ENCODE data around the gene NMRK1. TPM values are rescaled to one million over a fixed set of nuclear protein-coding genes. Genes with fewer than 3 reads are reported as not detected.
A peak's percentile ranks its signal among the peaks of the same experiment; 100 is the strongest.

The NMRK1 gene
- total RNA-seq, 1 donor from 2014 or later: 7.2 TPM

DNA sequence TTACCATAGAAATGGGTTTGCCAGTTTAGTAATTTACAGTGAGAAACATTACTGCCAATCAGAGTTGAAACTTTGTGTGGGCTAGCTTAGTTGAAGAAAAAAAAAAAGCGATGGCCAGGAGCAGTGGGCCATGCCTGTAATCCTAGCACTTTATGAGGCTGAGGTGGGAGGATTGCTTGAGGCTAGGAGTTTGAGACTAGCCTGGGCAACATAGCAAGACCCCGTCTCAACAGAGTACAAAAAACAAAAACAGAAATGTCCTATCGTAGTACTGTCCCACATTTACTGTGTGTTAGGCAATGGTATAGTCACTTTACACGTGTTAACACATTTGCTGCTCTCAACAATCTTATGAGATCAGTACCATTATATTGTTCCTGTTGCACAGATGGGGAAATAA lies 2.6 kb upstream of the NMRK1 start:
- H3K36me3 Mint-ChIP-seq (ENCODE audit: low read depth): no peaks in the 10 kb centered on the region
- H3K27ac Mint-ChIP-seq (ENCODE audit: unreplicated experiment): no peak overlapping the region
- no peak overlapping the region for H3K4me3 Mint-ChIP-seq (ENCODE audit: unreplicated experiment)
- H3K27me3 Mint-ChIP-seq (ENCODE audit: low read depth): no peaks in the 10 kb centered on the region
- H3K4me1 Mint-ChIP-seq (ENCODE audit: low read depth): peaks cover 40% of the 10 kb centered on the region
- no peak for TF ChIP-seq CTCF (IDR thresholded peaks at IDR 0.05)
- no peak for DNase-seq (ENCODE audit: low spot score)
- H3K9me3 Mint-ChIP-seq (ENCODE audit: low read depth): no peaks in the 10 kb centered on the region

DNA sequence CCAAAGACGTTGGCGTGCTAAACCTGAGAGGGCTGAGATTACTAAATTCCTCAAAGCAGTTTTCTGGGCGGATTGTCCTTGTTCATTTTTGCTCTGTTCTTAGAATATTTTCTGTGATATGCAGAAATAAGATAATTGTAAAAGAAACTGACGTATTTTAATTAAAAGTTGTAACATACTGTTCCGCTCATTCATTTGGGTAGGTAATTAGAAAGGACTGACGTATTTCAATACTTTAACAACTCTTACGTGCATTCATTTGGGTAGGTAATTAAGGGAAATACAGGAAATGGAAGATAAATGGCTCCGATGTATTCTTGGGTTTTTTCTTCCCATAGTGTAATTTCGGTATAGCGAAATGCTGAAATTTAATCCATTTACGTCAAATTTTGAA lies 1.4 kb upstream of the NMRK1 start:
- Mint-ChIP-seq H3K27ac (ENCODE audit: unreplicated experiment) (peak overlapping the region; percentile 98), H3K4me1 (ENCODE audit: low read depth) (peaks cover 36% of the 10 kb centered on the region), H3K36me3 (ENCODE audit: low read depth) (no peaks in the 10 kb centered on the region), H3K27me3 (ENCODE audit: low read depth) (no peaks in the 10 kb centered on the region), H3K4me3 (ENCODE audit: unreplicated experiment) (peak overlapping the region; percentile 99), H3K9me3 (ENCODE audit: low read depth) (no peaks in the 10 kb centered on the region)
- DNase-seq (ENCODE audit: low spot score): no peak
- no peak for TF ChIP-seq CTCF (IDR thresholded peaks at IDR 0.05)

GRCh38 chr9:75088646-75089372 lies 854 bp upstream of the NMRK1 start:
- Mint-ChIP-seq H3K4me3 (ENCODE audit: unreplicated experiment) (peak overlapping the region; percentile 99), H3K4me1 (ENCODE audit: low read depth) (peaks cover 42% of the 10 kb centered on the region), H3K9me3 (ENCODE audit: low read depth) (no peaks in the 10 kb centered on the region), H3K27ac (ENCODE audit: unreplicated experiment) (peak overlapping the region; percentile 98), H3K36me3 (ENCODE audit: low read depth) (no peaks in the 10 kb centered on the region), H3K27me3 (ENCODE audit: low read depth) (no peaks in the 10 kb centered on the region)
- TF ChIP-seq CTCF (IDR thresholded peaks at IDR 0.05): peak; percentile 73
- no peak for DNase-seq (ENCODE audit: low spot score)

GRCh38 chr9:75087289-75087823 lies 599 bp downstream of the NMRK1 start:
- Mint-ChIP-seq H3K9me3 (ENCODE audit: low read depth) (no peaks in the 10 kb centered on the region), H3K4me3 (ENCODE audit: unreplicated experiment) (peak overlapping the region; percentile 91), H3K36me3 (ENCODE audit: low read depth) (no peaks in the 10 kb centered on the region), H3K27ac (ENCODE audit: unreplicated experiment) (peak overlapping the region; percentile 91), H3K27me3 (ENCODE audit: low read depth) (no peaks in the 10 kb centered on the region), H3K4me1 (ENCODE audit: low read depth) (peaks cover 47% of the 10 kb centered on the region)
- TF ChIP-seq CTCF (IDR thresholded peaks at IDR 0.05): peak; percentile 48
- DNase-seq (ENCODE audit: low spot score): no peak

GRCh38 chr9:75086541-75087288 lies 1.2 kb downstream of the NMRK1 start:
- Mint-ChIP-seq H3K4me3 (ENCODE audit: unreplicated experiment) (peak overlapping the region; percentile 91), H3K27me3 (ENCODE audit: low read depth) (no peaks in the 10 kb centered on the region), H3K4me1 (ENCODE audit: low read depth) (peaks cover 47% of the 10 kb centered on the region), H3K36me3 (ENCODE audit: low read depth) (peaks cover 3% of the 10 kb centered on the region), H3K27ac (ENCODE audit: unreplicated experiment) (peak overlapping the region; percentile 91), H3K9me3 (ENCODE audit: low read depth) (no peaks in the 10 kb centered on the region)
- TF ChIP-seq CTCF (IDR thresholded peaks at IDR 0.05): no peak
- no peak for DNase-seq (ENCODE audit: low spot score)
